ENCODE results near the gene ECM1.

Gene ECM1

GRCh38 chr1:150512846-150513245 is 4.9 kb downstream of the ECM1 start:
- DNase-seq (ENCODE audit: low spot score) = no peak

GRCh38 chr1:150513351-150513791 is 5.5 kb downstream of the ECM1 start:
- no peak for DNase-seq (ENCODE audit: low spot score)

- DNase-seq (ENCODE audit: low spot score) = no peak
Measured at GRCh38 chr1:150514260-150514659, 6.4 kb downstream of the ECM1 start.

- DNase-seq (ENCODE audit: low spot score) = no peak
Measured at GRCh38 chr1:150514913-150515327, 7.0 kb downstream of the ECM1 start.

GRCh38 chr1:150515328-150516049 is 7.6 kb downstream of the ECM1 start, which contains the start of gene FALEC:
TSS of gene FALEC (plus strand) at chr1:150515752.
- DNase-seq (ENCODE audit: low spot score) = peak; percentile 99

- DNase-seq (ENCODE audit: low spot score) = no peak
Measured at GRCh38 chr1:150516050-150516591, 8.2 kb downstream of the ECM1 start.

GRCh38 chr1:150516616-150517015 is 8.7 kb downstream of the ECM1 start:
- DNase-seq (ENCODE audit: low spot score) = no peak

GRCh38 chr1:150521196-150521968 is 13.5 kb downstream of the ECM1 start:
- no peak for DNase-seq (ENCODE audit: low spot score)

GRCh38 chr1:150525348-150525747 is 17.4 kb downstream of the ECM1 start:
- no peak for DNase-seq (ENCODE audit: low spot score)

- peak; percentile 70 for DNase-seq (ENCODE audit: low spot score)
Measured at GRCh38 chr1:150528196-150528595, 20.3 kb downstream of the ECM1 start.

GRCh38 chr1:150529017-150529416 is 21.1 kb downstream of the ECM1 start:
- DNase-seq (ENCODE audit: low spot score) = peak; percentile 57

GRCh38 chr1:150530491-150531159 is 22.7 kb downstream of the ECM1 start:
- DNase-seq (ENCODE audit: low spot score) = no peak

GRCh38 chr1:150532860-150533259 is 25.0 kb downstream of the ECM1 start:
- DNase-seq (ENCODE audit: low spot score) = no peak

GRCh38 chr1:150534002-150534401 is 26.1 kb downstream of the ECM1 start:
- no peak for DNase-seq (ENCODE audit: low spot score)

GRCh38 chr1:150535511-150536287 is 27.8 kb downstream of the ECM1 start:
- peak; percentile 63 for DNase-seq (ENCODE audit: low spot score)

GRCh38 chr1:150536836-150537731 is 29.2 kb downstream of the ECM1 start:
- DNase-seq (ENCODE audit: low spot score) = no peak

GRCh38 chr1:150537732-150538684 is 30.1 kb downstream of the ECM1 start:
- peak; percentile 58 for DNase-seq (ENCODE audit: low spot score)

- peak; percentile 40 for DNase-seq (ENCODE audit: low spot score)
Measured at GRCh38 chr1:150543500-150544143, 35.7 kb downstream of the ECM1 start.

- DNase-seq (ENCODE audit: low spot score) = no peak
Measured at GRCh38 chr1:150544204-150544603, 36.3 kb downstream of the ECM1 start.

Data from AG08395 (cell line).